Suppressor macrophage treated with lipopolysaccharide for 1 hour (primary cell): ENCODE measurements around the gene ESCO1.

Experiments used
- DNase-seq, 3 donors: peaks; one replicate each; pipeline ENCODE4 v3.0.0-alpha.2; 2020 to 2022

ESCO1 gene

DNA sequence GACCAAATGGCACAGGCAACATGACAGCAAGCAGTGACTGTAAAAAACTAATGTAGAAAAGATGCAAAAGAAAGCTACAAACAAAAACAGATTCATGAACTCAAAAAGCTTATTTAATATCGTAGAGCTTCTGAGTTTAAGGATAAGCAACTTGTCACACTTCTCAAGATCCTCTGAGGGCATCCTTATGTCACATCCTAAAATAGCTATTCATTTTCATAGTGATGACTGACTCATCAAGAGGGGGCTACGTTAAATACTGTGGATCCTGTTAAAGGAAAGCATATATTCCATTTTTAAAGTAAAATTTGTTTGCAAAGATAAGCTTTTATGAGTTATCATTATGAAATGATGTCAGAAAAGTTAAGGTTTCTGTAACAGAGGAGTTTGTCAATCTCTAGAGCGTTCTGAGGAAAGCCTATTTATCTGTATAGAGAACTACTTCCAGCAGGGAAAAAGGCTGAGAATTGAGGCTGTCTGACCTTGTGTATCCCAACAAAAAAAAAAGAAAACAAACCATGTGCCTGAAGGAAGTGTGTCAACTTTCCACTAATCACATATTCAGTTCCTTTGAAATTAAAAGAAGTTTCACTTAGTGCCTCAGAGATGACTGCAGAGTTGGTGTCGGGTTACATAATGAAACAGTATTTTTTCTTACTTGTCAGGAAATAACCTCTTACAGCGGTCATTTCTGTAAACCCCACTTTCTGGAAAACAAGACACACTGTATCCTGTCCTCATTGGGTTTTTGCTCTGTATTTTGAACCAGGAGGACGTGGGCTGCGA, 115.5 kb downstream of the ESCO1 start:
- no peak for DNase-seq

- no peak for DNase-seq
These were observed 117.5 kb downstream of the ESCO1 start for GRCh38 chr18:21483051-21483450.

DNA sequence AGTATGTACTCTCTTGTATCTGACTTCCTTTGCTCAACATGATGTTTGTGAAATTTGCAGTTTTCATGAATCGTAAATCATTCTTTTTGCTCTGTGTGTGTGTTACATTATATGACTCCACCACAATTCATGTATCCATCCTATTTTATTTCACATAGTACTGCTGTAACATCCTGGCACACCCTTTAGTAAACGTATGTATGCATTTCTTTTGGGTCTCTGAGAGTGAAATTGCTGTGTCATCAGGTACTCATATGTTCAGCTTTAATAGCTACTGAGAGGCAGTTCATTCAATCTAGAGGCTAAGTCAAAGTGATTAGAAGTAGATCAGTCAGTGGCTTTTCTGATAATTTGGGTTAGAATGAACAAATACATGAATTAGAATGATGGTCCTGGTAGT, 118.8 kb downstream of the ESCO1 start:
- DNase-seq = no peak

DNA sequence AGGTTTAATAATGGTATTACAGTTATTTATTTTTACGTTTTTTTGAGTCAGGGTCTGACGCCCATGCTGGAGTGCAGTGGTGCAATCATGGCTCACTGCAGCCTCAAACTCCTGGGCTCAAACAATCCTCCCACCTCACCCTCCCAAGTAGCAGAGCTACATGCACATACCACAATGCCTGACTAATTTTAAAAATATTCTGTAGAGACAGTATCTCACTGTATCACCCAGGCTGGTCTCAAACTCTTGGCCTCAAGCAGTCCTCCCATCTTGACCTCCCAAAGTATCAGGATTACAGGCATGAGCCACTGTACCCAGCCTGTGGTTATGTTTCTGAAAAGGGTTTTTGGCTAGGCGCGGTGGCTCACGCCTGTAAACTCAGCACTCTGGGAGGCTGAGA, 120.8 kb downstream of the ESCO1 start:
- DNase-seq = no peak
